ENCODE measurements around the gene OXNAD1.

Gene OXNAD1

GRCh38 chr3:16336825-16337224, 71.8 kb downstream of the OXNAD1 start:
- DNase-seq (ENCODE audit: low spot score): no peak
- in situ Hi-C loops (cut with MboI; ENCODE audit: low sequenced_read_pairs, unreplicated experiment): no loop called here
- no peak for TF ChIP-seq CTCF (IDR thresholded peaks at IDR 0.05; ENCODE audit: borderline replicate concordance, control extremely low read depth, extremely low read depth, insufficient read depth, missing control alignments)

GRCh38 chr3:16337856-16338540, 73.0 kb downstream of the OXNAD1 start:
- no peak for TF ChIP-seq CTCF (IDR thresholded peaks at IDR 0.05; ENCODE audit: borderline replicate concordance, control extremely low read depth, extremely low read depth, insufficient read depth, missing control alignments)
- in situ Hi-C loops (cut with MboI; ENCODE audit: low sequenced_read_pairs, unreplicated experiment): no loop called here
- DNase-seq (ENCODE audit: low spot score): peak; percentile 57

GRCh38 chr3:16338999-16339398, 74.0 kb downstream of the OXNAD1 start:
- no peak for TF ChIP-seq CTCF (IDR thresholded peaks at IDR 0.05; ENCODE audit: borderline replicate concordance, control extremely low read depth, extremely low read depth, insufficient read depth, missing control alignments)
- no peak for DNase-seq (ENCODE audit: low spot score)
- in situ Hi-C loops (cut with MboI; ENCODE audit: low sequenced_read_pairs, unreplicated experiment): no loop called here

- in situ Hi-C loops (cut with MboI; ENCODE audit: low sequenced_read_pairs, unreplicated experiment): no loop called here
- TF ChIP-seq CTCF (IDR thresholded peaks at IDR 0.05; ENCODE audit: borderline replicate concordance, control extremely low read depth, extremely low read depth, insufficient read depth, missing control alignments): no peak
- DNase-seq (ENCODE audit: low spot score): no peak
Measured at GRCh38 chr3:16343101-16343500, 78.1 kb downstream of the OXNAD1 start.

GRCh38 chr3:16346413-16347081, 81.5 kb downstream of the OXNAD1 start:
- in situ Hi-C loops (cut with MboI; ENCODE audit: low sequenced_read_pairs, unreplicated experiment): no loop called here
- no peak for DNase-seq (ENCODE audit: low spot score)

GRCh38 chr3:16347548-16347947, 82.5 kb downstream of the OXNAD1 start:
- in situ Hi-C loops (cut with MboI; ENCODE audit: low sequenced_read_pairs, unreplicated experiment): no loop called here
- DNase-seq (ENCODE audit: low spot score): no peak
- no peak for TF ChIP-seq CTCF (IDR thresholded peaks at IDR 0.05; ENCODE audit: borderline replicate concordance, control extremely low read depth, extremely low read depth, insufficient read depth, missing control alignments)

More at GRCh38 chr3:16346413-16347081, 81.5 kb downstream of the OXNAD1 start:
- no peak for TF ChIP-seq CTCF (IDR thresholded peaks at IDR 0.05; ENCODE audit: borderline replicate concordance, control extremely low read depth, extremely low read depth, insufficient read depth, missing control alignments)

All from GM13976 (cell line).